Measurements from ENCODE around the gene SBF2. TPM values are rescaled to one million over a fixed set of nuclear protein-coding genes. Genes with fewer than 3 reads are reported as not detected.

The SBF2 gene
- total and polyA plus RNA-seq, 9 of the 15 experiments (the other 6 are each of a cell fraction or from before 2014, with no cell fraction given) = 0.80 to 9.5 (median 5.0) TPM

DNA sequence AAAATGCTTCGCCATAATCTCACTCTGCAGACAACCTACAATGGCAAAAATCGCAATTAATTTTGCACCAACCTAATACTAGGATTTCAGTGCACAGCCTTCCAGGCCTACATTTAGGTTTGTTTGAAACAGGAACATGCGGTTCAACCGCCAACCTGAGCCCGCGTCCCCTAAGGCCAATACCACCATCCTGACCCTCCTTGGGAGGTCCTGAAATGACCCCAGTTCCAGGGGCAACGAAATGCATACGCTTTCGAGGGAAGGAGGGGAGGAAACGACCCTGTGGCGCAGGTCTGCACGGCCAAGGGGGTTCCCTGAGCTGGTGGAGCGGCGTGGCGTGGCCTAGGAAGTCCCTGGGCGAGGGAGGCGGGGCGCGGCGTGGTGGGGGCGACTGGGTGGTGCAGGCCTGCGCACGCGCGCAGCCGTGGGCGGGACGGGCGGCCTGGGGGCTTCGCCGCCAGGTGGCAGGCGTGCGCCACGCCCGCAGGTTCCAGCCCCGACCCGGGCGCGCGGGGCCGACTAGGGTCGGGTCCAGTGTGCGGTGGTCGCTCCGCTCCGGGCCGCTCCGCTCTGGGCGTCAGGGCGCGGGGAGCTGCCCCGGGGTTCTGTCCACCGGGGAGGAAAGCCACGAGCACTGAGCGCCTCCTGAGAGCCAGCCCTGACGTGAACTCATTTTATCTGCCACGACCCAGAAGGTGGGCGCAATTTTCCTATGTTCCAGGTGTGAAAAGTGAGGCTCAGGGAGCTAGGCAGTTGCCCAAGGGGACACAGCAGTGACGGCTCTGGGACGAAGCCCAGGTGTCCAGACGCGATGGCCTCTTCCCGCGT is 536.0 kb downstream of the SBF2 start (continued):
- TF ChIP-seq, protein P1, sequence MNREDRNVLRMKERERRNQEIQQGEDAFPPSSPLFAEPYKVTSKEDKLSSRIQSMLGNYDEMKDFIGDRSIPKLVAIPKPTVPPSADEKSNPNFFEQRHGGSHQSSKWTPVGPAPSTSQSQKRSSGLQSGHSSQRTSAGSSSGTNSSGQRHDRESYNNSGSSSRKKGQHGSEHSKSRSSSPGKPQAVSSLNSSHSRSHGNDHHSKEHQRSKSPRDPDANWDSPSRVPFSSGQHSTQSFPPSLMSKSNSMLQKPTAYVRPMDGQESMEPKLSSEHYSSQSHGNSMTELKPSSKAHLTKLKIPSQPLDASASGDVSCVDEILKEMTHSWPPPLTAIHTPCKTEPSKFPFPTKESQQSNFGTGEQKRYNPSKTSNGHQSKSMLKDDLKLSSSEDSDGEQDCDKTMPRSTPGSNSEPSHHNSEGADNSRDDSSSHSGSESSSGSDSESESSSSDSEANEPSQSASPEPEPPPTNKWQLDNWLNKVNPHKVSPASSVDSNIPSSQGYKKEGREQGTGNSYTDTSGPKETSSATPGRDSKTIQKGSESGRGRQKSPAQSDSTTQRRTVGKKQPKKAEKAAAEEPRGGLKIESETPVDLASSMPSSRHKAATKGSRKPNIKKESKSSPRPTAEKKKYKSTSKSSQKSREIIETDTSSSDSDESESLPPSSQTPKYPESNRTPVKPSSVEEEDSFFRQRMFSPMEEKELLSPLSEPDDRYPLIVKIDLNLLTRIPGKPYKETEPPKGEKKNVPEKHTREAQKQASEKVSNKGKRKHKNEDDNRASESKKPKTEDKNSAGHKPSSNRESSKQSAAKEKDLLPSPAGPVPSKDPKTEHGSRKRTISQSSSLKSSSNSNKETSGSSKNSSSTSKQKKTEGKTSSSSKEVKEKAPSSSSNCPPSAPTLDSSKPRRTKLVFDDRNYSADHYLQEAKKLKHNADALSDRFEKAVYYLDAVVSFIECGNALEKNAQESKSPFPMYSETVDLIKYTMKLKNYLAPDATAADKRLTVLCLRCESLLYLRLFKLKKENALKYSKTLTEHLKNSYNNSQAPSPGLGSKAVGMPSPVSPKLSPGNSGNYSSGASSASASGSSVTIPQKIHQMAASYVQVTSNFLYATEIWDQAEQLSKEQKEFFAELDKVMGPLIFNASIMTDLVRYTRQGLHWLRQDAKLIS (CRISPR knock-in tag; IDR thresholded peaks at IDR 0.05) = peak; percentile 30
- TF ChIP-seq ZKSCAN8 (CRISPR knock-in tag; IDR thresholded peaks at IDR 0.05) (no peak), PHF20 (IDR thresholded peaks at IDR 0.05; ENCODE audit: partially characterized antibody) (no peak), FOSL1 (tag; conservative IDR thresholded peaks at IDR 0.05) (no peak), PTTG1 (tag; IDR thresholded peaks at IDR 0.05; ENCODE audit: low read depth) (no peak), NEUROD1 (IDR thresholded peaks at IDR 0.05; ENCODE audit: borderline replicate concordance, low read depth, low read length, partially characterized antibody) (no peak), RBM22 (IDR thresholded peaks at IDR 0.05; ENCODE audit: low read depth, low read length, poor library complexity, severe bottlenecking) (no peak), GATA2 (CRISPR knock-in tag; IDR thresholded peaks at IDR 0.05) (no peak), SIN3A (IDR thresholded peaks at IDR 0.05; ENCODE audit: borderline replicate concordance in 2 of 2, control insufficient read depth in 1 of 2, low read depth in 2 of 2, low read length in 2 of 2) (no peak), SOX6 (IDR thresholded peaks at IDR 0.05) (0 out of 2 replicates have a peak, but pooled peaks have one; percentile 7), LARP7 (IDR thresholded peaks at IDR 0.05) (no peak), SIN3B (IDR thresholded peaks at IDR 0.05; ENCODE audit: low read depth) (0 out of 2 replicates have a peak, but pooled peaks have one; percentile 25), HDAC1 (IDR thresholded peaks at IDR 0.05) (no peak), MEF2A (IDR thresholded peaks at IDR 0.05; ENCODE audit: control insufficient read depth, low read depth, low read length) (no peak), KDM5B (IDR thresholded peaks at IDR 0.05; ENCODE audit: insufficient replicate concordance, low read depth, low read length) (peak; percentile 48), DEAF1 (CRISPR knock-in tag; IDR thresholded peaks at IDR 0.05) (no peak)
- TF ChIP-seq, protein P2, sequence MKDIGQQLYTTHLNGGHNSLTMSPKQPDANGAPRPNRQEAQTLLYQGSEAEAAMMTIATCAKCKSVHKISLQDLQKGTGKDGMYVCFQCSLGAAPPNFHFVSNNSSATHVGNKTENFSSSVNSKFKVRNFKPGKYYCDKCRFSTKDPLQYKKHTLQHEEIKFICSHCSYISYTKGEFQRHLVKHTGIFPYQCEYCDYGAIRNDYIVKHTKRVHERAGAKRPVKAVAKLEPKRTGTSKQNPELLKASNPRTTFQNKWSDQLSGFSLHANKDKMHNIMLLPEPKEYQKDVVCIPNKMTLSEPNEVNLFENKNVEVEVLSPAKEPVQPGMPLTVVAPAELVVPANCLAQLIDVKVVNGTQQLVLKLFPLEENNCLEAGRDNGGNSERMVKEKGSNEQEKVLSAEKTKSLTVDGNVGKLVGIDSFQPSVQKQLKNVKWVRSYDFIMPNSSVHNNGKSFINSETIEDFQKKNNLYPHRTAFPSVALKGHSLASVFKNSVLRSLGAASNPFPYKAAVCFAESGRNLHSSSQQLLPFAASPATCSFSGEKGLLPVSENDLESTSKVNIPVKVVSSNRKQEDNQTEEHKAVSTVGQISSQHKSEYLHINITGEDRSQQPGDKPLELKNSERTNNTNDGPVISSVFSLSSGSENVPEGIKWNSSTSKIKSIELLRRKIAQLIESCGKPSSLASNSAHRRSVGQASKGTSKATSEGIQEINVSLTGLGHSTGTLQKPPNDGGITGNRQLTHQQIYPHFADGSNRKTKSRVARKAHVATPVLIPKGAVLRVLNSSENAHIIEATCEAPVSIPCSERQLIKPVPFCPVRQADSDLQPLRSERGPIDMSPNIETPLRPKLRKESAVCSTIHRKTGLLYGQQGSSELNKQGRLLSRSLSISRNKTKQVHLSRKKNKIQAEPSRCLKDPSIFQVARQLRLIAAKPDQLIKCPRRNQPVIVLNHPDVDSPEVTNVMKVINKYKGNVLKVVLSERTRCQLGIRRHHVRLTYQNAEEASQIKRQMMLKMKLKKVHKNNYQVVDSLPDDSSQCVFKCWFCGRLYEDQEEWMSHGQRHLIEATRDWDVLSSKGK (CRISPR knock-in tag; IDR thresholded peaks at IDR 0.05) = no peak
